ENCODE results near the gene NBEAL1.

The NBEAL1 gene

GRCh38 chr2:203014456-203015199 lies at the start of gene NBEAL1 (continued):
- TF ChIP-seq ZNF639 (tag by site-specific recombination; IDR thresholded peaks at IDR 0.05) (no peak), ZNF76 (tag by site-specific recombination; IDR thresholded peaks at IDR 0.05; ENCODE audit: borderline replicate concordance, low read depth) (peak; percentile 82), ZBTB1 (tag by site-specific recombination; IDR thresholded peaks at IDR 0.05) (no peak), ZNF174 (tag by site-specific recombination; IDR thresholded peaks at IDR 0.05) (no peak), ZNF169 (tag by site-specific recombination; IDR thresholded peaks at IDR 0.05) (no peak), ZNF48 (tag by site-specific recombination; IDR thresholded peaks at IDR 0.05) (no peak), ZNF785 (tag by site-specific recombination; IDR thresholded peaks at IDR 0.05) (no peak), ZNF391 (tag by site-specific recombination; IDR thresholded peaks at IDR 0.05; ENCODE audit: borderline replicate concordance, low read depth) (peak; percentile 78; the same call in 1 of the 2 replicates), ZNF148 (tag by site-specific recombination; IDR thresholded peaks at IDR 0.05; ENCODE audit: borderline replicate concordance) (no peak), ZFP69B (tag by site-specific recombination; IDR thresholded peaks at IDR 0.05) (no peak), GFI1B (tag by site-specific recombination; IDR thresholded peaks at IDR 0.05) (no peak), ZNF146 (tag by site-specific recombination; IDR thresholded peaks at IDR 0.05) (no peak), ZNF677 (tag by site-specific recombination; IDR thresholded peaks at IDR 0.05) (no peak), ZNF280D (tag by site-specific recombination; IDR thresholded peaks at IDR 0.05) (no peak), ZNF433 (tag by site-specific recombination; IDR thresholded peaks at IDR 0.05; ENCODE audit: low read depth) (no peak), ZNF335 (tag by site-specific recombination; conservative IDR thresholded peaks at IDR 0.05) (peak; percentile 73), BCL6B (tag by site-specific recombination; IDR thresholded peaks at IDR 0.05) (no peak), ZNF624 (tag by site-specific recombination; IDR thresholded peaks at IDR 0.05) (no peak), ZNF404 (tag by site-specific recombination; IDR thresholded peaks at IDR 0.05) (no peak), ZNF398 (tag by site-specific recombination; IDR thresholded peaks at IDR 0.05) (peak; percentile 39; the same call in 1 of the 2 replicates), SETDB1 (IDR thresholded peaks at IDR 0.05; ENCODE audit: insufficient read length, low read length) (no peak), KLF9 (tag by site-specific recombination; IDR thresholded peaks at IDR 0.05; ENCODE audit: low read depth) (peak; percentile 82), ZFHX2 (tag by site-specific recombination; conservative IDR thresholded peaks at IDR 0.05) (no peak; the same call in 1 of the 2 replicates), ZNF16 (tag by site-specific recombination; IDR thresholded peaks at IDR 0.05; ENCODE audit: low read depth) (no peak), ZNF660 (tag by site-specific recombination; IDR thresholded peaks at IDR 0.05) (no peak), ZNF830 (tag by site-specific recombination; IDR thresholded peaks at IDR 0.05; ENCODE audit: low read depth) (no peak), ZNF664 (tag by site-specific recombination; IDR thresholded peaks at IDR 0.05) (no peak), ZFP37 (tag by site-specific recombination; IDR thresholded peaks at IDR 0.05) (peak; percentile 32; the same call in 1 of the 2 replicates), KLF16 (tag by site-specific recombination; IDR thresholded peaks at IDR 0.05) (peak; percentile 71), ZNF121 (tag by site-specific recombination; IDR thresholded peaks at IDR 0.05) (no peak)
